HTERT RPE-1 (cell line): ENCODE results near the gene CTNNA1.

Experiments
- in situ Hi-C: fragments of 300-500 bp; cut with MboI; formaldehyde crosslinking; loops from 4 replicates; pipeline ENCODE4 v1.14.3; 2020; ENCODE audit warnings: low sequenced_read_pairs

CTNNA1 gene

DNA sequence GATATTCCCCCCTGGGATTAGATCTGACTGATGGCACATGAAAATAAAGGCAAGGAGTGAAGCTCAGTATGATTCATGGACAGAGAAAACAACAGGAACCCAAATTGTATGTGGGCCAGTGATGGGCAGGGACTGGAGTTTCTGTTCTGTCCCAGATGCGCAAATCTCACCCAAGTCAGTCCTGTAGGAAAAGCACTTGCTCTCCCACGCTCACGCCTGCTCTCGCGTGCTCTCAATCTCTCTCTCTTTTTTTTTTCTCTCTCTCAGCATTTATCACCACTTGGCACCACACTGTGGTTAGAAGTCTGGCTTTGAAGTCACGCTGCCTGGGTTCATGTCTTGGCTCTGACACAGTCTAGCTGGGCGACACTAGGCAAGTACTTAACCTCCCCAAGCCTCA, 228.4 kb downstream of the CTNNA1 start:
- in situ Hi-C loops: no loop called here

DNA sequence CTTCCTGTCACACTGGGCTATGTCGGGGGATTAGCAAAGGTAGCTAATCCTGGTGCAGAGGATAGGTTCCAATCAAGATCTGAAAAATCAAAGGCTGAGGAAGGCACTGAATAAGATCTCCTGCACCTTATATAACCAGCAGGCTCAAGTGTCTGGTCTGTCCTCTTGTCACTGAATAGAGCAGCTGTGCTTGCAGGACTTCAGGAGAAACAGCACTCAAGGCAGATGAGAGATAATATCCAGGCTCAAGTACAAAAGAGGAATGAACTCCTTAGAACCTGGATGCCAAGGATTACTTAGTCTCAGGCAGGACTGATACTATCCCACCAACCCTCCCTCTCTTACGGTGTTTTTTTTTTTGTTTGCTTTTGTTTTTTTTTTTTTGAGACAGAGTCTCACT, 230.8 kb downstream of the CTNNA1 start:
- in situ Hi-C loops: no loop called here
